Kidney epithelial cell (primary cell): ENCODE measurements around the gene ARHGEF1. TPM values are rescaled to one million over a fixed set of nuclear protein-coding genes. Genes with fewer than 3 reads are reported as not detected.

Experiments used
- DNase-seq: peaks from one replicate; pipeline ENCODE4 v3.0.0-alpha.2; 2010; ENCODE audit warnings: low read depth
- H3K27me3 ChIP-seq: 2 replicates; pipeline ENCODE4 v1.6.0; 2011; ENCODE audit warnings: low read length; ENCODE audit not compliant: control insufficient read depth, insufficient read depth
- H3K36me3 ChIP-seq: 2 replicates; pipeline ENCODE4 v1.5.1; 2011; ENCODE audit warnings: low read length; ENCODE audit not compliant: control insufficient read depth, insufficient read depth
- H3K4me3 ChIP-seq: 2 replicates; pipeline ENCODE4 v1.5.1; 2011; ENCODE audit warnings: low read depth, mild to moderate bottlenecking, control low read depth, low read length
- total RNA-seq: library from RNA; depleted of rRNA; stranded (reverse); fragments of >200 nt; gene quantifications from 2 replicates; pipeline ENCODE4 v1.2.3, GENCODE V29; 2015
- TF ChIP-seq, protein P1 (sequence below): IDR thresholded peaks from 2 replicates; pipeline ENCODE4 v1.5.1; 2011; ENCODE audit warnings: mild to moderate bottlenecking, moderate library complexity, low read length, control low read depth, inconsistent platforms; ENCODE audit not compliant: insufficient read depth, poor library complexity, severe bottlenecking

Gene ARHGEF1
- total RNA-seq, 1 donor from 2014 or later, result 72.2 TPM

GRCh38 chr19:41910240-41910991 is 27.4 kb downstream of the ARHGEF1 start:
- H3K36me3 ChIP-seq, result no peaks in the 10 kb centered on the region
- TF ChIP-seq, protein P1, sequence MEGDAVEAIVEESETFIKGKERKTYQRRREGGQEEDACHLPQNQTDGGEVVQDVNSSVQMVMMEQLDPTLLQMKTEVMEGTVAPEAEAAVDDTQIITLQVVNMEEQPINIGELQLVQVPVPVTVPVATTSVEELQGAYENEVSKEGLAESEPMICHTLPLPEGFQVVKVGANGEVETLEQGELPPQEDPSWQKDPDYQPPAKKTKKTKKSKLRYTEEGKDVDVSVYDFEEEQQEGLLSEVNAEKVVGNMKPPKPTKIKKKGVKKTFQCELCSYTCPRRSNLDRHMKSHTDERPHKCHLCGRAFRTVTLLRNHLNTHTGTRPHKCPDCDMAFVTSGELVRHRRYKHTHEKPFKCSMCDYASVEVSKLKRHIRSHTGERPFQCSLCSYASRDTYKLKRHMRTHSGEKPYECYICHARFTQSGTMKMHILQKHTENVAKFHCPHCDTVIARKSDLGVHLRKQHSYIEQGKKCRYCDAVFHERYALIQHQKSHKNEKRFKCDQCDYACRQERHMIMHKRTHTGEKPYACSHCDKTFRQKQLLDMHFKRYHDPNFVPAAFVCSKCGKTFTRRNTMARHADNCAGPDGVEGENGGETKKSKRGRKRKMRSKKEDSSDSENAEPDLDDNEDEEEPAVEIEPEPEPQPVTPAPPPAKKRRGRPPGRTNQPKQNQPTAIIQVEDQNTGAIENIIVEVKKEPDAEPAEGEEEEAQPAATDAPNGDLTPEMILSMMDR, result no peak
- H3K27me3 ChIP-seq, result peaks cover 50% of the 10 kb centered on the region
- no peak overlapping the region for H3K4me3 ChIP-seq
- no peak for DNase-seq

DNA sequence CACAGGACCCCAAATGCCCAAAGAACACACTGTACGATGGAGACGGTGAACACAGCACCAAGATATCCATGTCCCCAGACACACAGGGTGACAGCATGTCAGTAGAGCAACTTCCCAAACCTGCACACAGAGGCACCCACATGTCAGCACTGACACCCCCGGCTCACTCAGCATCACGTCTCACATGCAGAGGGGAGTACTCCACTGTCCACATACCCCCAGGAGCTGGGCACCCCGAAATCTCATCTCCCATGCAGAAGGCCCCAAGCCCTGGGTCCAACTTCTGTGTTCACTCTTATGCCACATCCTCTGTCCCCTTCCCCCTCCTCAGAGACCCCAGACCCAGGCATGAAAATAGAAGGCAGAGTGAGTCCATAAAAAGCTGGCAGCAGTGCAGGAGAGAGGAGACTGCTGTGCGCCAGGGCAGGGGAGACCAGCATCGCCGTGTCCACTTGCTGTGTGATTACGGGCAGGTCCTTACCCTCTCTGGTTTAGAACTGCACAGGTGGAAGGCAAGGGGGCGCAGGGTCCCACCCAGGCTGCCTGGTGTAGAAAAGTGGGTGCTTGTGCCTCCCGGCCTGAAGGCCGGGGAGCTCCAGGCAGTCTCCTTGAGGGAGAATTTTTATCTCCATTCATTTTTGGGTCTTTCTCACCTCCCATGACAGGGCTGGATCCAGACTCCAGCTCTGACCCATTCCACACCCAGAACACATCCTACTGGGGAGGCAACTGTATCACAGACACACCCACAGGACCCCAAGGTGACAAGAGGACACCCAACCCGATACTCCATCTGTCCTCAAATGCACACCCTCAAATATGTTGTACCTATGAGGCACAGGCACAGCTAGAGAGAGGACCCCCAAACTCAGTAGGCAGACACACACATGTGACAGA is 28.3 kb downstream of the ARHGEF1 start:
- Histone ChIP-seq H3K36me3 (no peaks in the 10 kb centered on the region), H3K27me3 (peaks cover 57% of the 10 kb centered on the region), H3K4me3 (no peak overlapping the region)
- no peak for DNase-seq
- TF ChIP-seq, protein P1, result no peak

- H3K36me3 ChIP-seq, result no peaks in the 10 kb centered on the region
- TF ChIP-seq, protein P1, result no peak
- H3K27me3 ChIP-seq, result peaks cover 65% of the 10 kb centered on the region
- DNase-seq, result no peak
- no peak overlapping the region for H3K4me3 ChIP-seq
These were observed 29.1 kb downstream of the ARHGEF1 start for GRCh38 chr19:41911889-41912731.

- no peaks in the 10 kb centered on the region for H3K36me3 ChIP-seq
- DNase-seq, result no peak
- TF ChIP-seq, protein P1, result no peak
- H3K27me3 ChIP-seq, result peaks cover 74% of the 10 kb centered on the region
- H3K4me3 ChIP-seq, result no peak overlapping the region
These were observed 30.0 kb downstream of the ARHGEF1 start for GRCh38 chr19:41912899-41913537.
